ENCODE data around the gene SLC6A7.

The SLC6A7 gene

DNA sequence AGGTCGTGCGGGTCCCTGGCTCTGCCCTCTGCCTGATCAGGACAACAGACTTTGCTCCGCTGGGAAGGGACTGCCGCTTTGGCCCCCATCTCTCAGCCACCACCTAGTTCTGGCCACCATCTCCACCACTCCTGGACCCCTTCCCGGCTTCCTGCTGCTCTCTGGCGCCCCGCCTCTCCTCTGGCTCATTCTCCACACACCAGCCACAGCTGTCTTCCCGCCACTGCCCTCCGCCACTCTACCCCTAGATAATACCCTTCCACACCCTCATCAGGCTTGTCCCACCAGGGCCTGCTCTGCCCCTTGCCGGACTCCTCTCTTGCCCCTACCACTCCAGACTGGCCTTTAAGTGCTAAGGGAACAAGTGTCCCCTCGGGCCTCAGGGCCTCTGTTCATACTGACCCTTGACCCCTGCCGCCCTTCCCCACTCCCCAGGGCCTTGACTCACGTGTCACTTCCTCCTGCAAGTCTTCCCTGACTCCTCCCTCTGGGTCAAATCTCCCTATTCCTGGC is 26.3 kb upstream of the SLC6A7 start:
- no peak overlapping the region for H3K4ac ChIP-seq (ENCODE audit: low read depth, low read length)
- H3K9ac ChIP-seq (ENCODE audit: low read length), result no peak overlapping the region
- peaks cover 23 to 51% of the 10 kb centered on the region in 2 experiments for H3K4me1 ChIP-seq (ENCODE audit: control insufficient read depth in 1 of 2, insufficient read depth in 2 of 2, low read length in 2 of 2)
- H4K91ac ChIP-seq (ENCODE audit: low read depth, low read length), result peak overlapping the region; percentile 70
- no peak overlapping the region for H3K27ac ChIP-seq (ENCODE audit: low read depth, low read length)
- DNase-seq, result no peak
- no peak overlapping the region for H3K4me2 ChIP-seq (ENCODE audit: low read length)
- peak overlapping the region; percentile 15 for H3K18ac ChIP-seq (ENCODE audit: low read length)
- H3K79me2 ChIP-seq (ENCODE audit: control insufficient read depth, insufficient read depth, low read length, poor library complexity), result no peaks in the 10 kb centered on the region
- H3K36me3 ChIP-seq (ENCODE audit: control insufficient read depth in 1 of 2, insufficient read depth in 2 of 2, low read length in 2 of 2), result no peaks in the 10 kb centered on the region
- peak overlapping the region; percentile 59 for H2AK5ac ChIP-seq (ENCODE audit: low read length)
- peak overlapping the region; percentile 18 for H2BK5ac ChIP-seq (ENCODE audit: low read depth, low read length, poor library complexity)
- peak overlapping the region; percentile 54 for H2BK120ac ChIP-seq (ENCODE audit: insufficient read depth, low read length, poor library complexity)
- no peak overlapping the region for H2AFZ ChIP-seq (ENCODE audit: insufficient read depth, low read length, poor library complexity)
- no peak overlapping the region for H3K4me3 ChIP-seq (ENCODE audit: low read depth, low read length)
- WGBS (ENCODE audit: extremely low coverage, insufficient coverage, insufficient read length), result no CpG with 5 or more reads among the region's 13 CpGs
- H4K8ac ChIP-seq (ENCODE audit: low read depth, low read length), result peak overlapping the region; percentile 41
- peak overlapping the region; percentile 48 for H3K14ac ChIP-seq (ENCODE audit: low read length)
- H3K79me1 ChIP-seq (ENCODE audit: low read length), result peaks cover 28% of the 10 kb centered on the region
- no peak overlapping the region for H3K23ac ChIP-seq (ENCODE audit: low read length)
- peak overlapping the region; percentile 19 for H4K12ac ChIP-seq (ENCODE audit: low read depth, low read length)
- H3K27me3 ChIP-seq (ENCODE audit: insufficient read depth, low read length), result peaks cover 7% of the 10 kb centered on the region
- H2BK12ac ChIP-seq (ENCODE audit: low read length), result peak overlapping the region; percentile 71
- peaks cover 4% of the 10 kb centered on the region for H3K9me3 ChIP-seq (ENCODE audit: insufficient read depth, low read depth, low read length)

DNA sequence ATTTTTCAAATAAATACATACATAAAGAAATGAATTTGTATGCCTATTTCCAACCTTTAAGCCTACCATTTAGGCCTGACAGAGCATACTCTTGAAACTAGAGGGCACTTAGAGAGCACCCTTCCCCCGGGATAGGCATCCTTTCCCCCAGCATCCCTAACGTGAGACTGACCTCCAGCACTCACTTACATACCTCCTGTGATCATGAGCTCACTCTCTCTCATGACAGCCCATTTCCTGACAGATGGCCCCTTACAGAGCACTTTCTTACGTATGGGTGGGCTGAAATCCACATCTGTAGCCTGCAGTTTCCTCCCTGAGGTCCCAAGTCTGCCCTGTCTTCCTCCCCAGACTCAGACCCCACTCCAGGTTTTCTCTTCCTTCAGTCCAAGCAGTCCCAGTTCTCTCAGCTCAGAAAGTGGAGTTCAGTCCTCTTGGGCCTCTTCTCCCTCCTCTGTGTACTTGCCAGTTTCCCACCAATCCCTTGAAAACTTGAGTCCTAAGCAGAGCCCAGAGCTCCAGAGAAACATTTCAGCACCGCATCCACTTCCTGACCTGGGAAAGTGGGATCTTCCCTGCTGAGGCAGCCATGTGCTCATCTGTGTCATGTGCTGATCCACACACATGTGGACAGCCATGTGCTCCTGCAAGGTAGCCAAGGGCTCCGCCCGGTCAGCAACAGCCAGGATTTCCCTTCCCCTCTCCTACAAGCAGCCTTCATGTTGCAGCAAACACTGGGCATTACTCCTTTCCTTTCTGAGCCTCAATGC is 25.5 kb upstream of the SLC6A7 start:
- H3K9me3 ChIP-seq (ENCODE audit: insufficient read depth, low read depth, low read length), result peaks cover 4% of the 10 kb centered on the region
- no peak overlapping the region for H3K4me3 ChIP-seq (ENCODE audit: low read depth, low read length)
- no peak overlapping the region for H4K8ac ChIP-seq (ENCODE audit: low read depth, low read length)
- no peak overlapping the region for H3K9ac ChIP-seq (ENCODE audit: low read length)
- H3K18ac ChIP-seq (ENCODE audit: low read length), result no peak overlapping the region
- peak overlapping the region; percentile 2 for H2BK120ac ChIP-seq (ENCODE audit: insufficient read depth, low read length, poor library complexity)
- no peak overlapping the region for H3K4ac ChIP-seq (ENCODE audit: low read depth, low read length)
- no peak overlapping the region for H3K23ac ChIP-seq (ENCODE audit: low read length)
- no peak for DNase-seq
- no peak overlapping the region for H3K14ac ChIP-seq (ENCODE audit: low read length)
- H3K79me2 ChIP-seq (ENCODE audit: control insufficient read depth, insufficient read depth, low read length, poor library complexity), result no peaks in the 10 kb centered on the region
- no peak overlapping the region for H3K4me2 ChIP-seq (ENCODE audit: low read length)
- peaks cover 24% of the 10 kb centered on the region for H3K79me1 ChIP-seq (ENCODE audit: low read length)
- no peak overlapping the region for H2AFZ ChIP-seq (ENCODE audit: insufficient read depth, low read length, poor library complexity)
- no peak overlapping the region for H3K27ac ChIP-seq (ENCODE audit: low read depth, low read length)
- no peak overlapping the region for H2BK5ac ChIP-seq (ENCODE audit: low read depth, low read length, poor library complexity)
- WGBS (ENCODE audit: extremely low coverage, insufficient coverage, insufficient read length), result no CpG with 5 or more reads among the region's 6 CpGs
- H4K12ac ChIP-seq (ENCODE audit: low read depth, low read length), result no peak overlapping the region
- no peaks in the 10 kb centered on the region for H3K36me3 ChIP-seq (ENCODE audit: control insufficient read depth in 1 of 2, insufficient read depth in 2 of 2, low read length in 2 of 2)
- H2BK12ac ChIP-seq (ENCODE audit: low read length), result peak overlapping the region; percentile 0
- peaks cover 23 to 46% of the 10 kb centered on the region in 2 experiments for H3K4me1 ChIP-seq (ENCODE audit: control insufficient read depth in 1 of 2, insufficient read depth in 2 of 2, low read length in 2 of 2)
- peaks cover 7% of the 10 kb centered on the region for H3K27me3 ChIP-seq (ENCODE audit: insufficient read depth, low read length)
- H2AK5ac ChIP-seq (ENCODE audit: low read length), result no peak overlapping the region
- peak overlapping the region; percentile 21 for H4K91ac ChIP-seq (ENCODE audit: low read depth, low read length)

DNA sequence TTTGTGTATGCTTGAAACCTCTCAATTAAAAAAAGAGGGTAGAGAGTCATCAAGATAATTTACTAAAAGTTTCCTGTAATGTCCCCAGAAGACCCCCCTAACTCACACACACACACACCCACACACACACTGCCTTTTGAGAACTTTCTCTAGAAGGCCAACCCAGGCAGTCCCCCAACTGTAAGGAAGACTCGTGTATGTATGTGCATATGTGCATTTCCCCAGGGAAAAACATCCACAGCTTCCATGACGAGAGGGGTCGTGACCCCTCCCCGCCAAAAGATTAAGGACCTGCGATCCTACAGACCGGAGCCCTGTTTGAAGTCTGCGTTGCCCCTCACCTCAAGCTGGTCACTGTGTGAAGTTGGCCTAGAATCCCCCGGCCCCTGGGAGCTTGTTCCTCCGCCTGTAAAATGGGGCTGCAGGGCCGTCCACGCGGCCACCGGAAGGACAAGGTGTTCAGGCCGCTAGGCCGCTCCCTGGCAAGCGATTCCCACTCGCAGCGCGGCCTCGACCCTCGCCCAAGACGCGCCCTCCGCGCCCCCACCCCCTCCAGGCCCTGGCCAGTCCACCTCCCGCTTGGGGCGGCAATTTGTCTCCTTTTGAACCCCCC is 23.7 kb upstream of the SLC6A7 start:
- H3K4me3 ChIP-seq (ENCODE audit: low read depth, low read length), result no peak overlapping the region
- peaks cover 18 to 36% of the 10 kb centered on the region in 2 experiments for H3K4me1 ChIP-seq (ENCODE audit: control insufficient read depth in 1 of 2, insufficient read depth in 2 of 2, low read length in 2 of 2)
- no peaks in the 10 kb centered on the region for H3K36me3 ChIP-seq (ENCODE audit: control insufficient read depth in 1 of 2, insufficient read depth in 2 of 2, low read length in 2 of 2)
- peak overlapping the region; percentile 30 for H4K8ac ChIP-seq (ENCODE audit: low read depth, low read length)
- H3K14ac ChIP-seq (ENCODE audit: low read length), result no peak overlapping the region
- peaks cover 17% of the 10 kb centered on the region for H3K79me1 ChIP-seq (ENCODE audit: low read length)
- no peak overlapping the region for H3K9ac ChIP-seq (ENCODE audit: low read length)
- peak overlapping the region; percentile 20 for H4K91ac ChIP-seq (ENCODE audit: low read depth, low read length)
- no peak overlapping the region for H3K23ac ChIP-seq (ENCODE audit: low read length)
- H2AFZ ChIP-seq (ENCODE audit: insufficient read depth, low read length, poor library complexity), result peak overlapping the region; percentile 11
- peak overlapping the region; percentile 25 for H3K18ac ChIP-seq (ENCODE audit: low read length)
- H2BK120ac ChIP-seq (ENCODE audit: insufficient read depth, low read length, poor library complexity), result no peak overlapping the region
- H3K27ac ChIP-seq (ENCODE audit: low read depth, low read length), result no peak overlapping the region
- no peak overlapping the region for H4K12ac ChIP-seq (ENCODE audit: low read depth, low read length)
- DNase-seq, result no peak
- peak overlapping the region; percentile 13 for H3K4ac ChIP-seq (ENCODE audit: low read depth, low read length)
- no CpG with 5 or more reads among the region's 27 CpGs for WGBS (ENCODE audit: extremely low coverage, insufficient coverage, insufficient read length)
- H2BK12ac ChIP-seq (ENCODE audit: low read length), result peak overlapping the region; percentile 60
- H3K9me3 ChIP-seq (ENCODE audit: insufficient read depth, low read depth, low read length), result peaks cover 4% of the 10 kb centered on the region
- peaks cover 11% of the 10 kb centered on the region for H3K27me3 ChIP-seq (ENCODE audit: insufficient read depth, low read length)
- no peak overlapping the region for H2BK5ac ChIP-seq (ENCODE audit: low read depth, low read length, poor library complexity)
- peak overlapping the region; percentile 22 for H3K4me2 ChIP-seq (ENCODE audit: low read length)
- H3K79me2 ChIP-seq (ENCODE audit: control insufficient read depth, insufficient read depth, low read length, poor library complexity), result no peaks in the 10 kb centered on the region
- H2AK5ac ChIP-seq (ENCODE audit: low read length), result peak overlapping the region; percentile 26

DNA sequence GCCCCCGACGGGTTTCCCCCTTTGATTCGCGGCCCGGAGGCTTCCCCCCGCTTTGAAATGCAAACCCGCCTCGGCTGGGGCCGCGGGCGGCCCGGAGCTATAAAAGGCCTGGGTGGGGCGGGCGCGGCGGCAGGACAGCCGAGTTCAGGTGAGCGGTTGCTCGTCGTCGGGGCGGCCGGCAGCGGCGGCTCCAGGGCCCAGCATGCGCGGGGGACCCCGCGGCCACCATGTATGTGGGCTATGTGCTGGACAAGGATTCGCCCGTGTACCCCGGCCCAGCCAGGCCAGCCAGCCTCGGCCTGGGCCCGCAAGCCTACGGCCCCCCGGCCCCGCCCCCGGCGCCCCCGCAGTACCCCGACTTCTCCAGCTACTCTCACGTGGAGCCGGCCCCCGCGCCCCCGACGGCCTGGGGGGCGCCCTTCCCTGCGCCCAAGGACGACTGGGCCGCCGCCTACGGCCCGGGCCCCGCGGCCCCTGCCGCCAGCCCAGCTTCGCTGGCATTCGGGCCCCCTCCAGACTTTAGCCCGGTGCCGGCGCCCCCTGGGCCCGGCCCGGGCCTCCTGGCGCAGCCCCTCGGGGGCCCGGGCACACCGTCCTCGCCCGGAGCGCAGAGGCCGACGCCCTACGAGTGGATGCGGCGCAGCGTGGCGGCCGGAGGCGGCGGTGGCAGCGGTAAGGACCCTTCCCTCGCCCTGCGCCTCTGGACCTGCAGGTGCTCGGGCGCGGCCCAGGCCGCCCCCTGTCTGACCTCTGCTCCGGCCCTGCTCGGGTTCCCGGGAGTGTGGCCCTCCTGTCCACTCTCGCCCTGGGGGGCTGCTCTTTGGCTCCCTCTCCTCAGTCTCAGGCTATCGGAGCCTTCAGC is 23.0 kb upstream of the SLC6A7 start, which contains the start of gene CDX1:
Gene CDX1 (plus strand): TSS at position 129 of the 862 bp plus-strand sequence. CDS start 99 bp downstream, at position 228.
- peaks cover 16 to 30% of the 10 kb centered on the region in 2 experiments for H3K4me1 ChIP-seq (ENCODE audit: control insufficient read depth in 1 of 2, insufficient read depth in 2 of 2, low read length in 2 of 2)
- no peak within 1 kb of the TSS for H2BK5ac ChIP-seq (ENCODE audit: low read depth, low read length, poor library complexity)
- H4K8ac ChIP-seq (ENCODE audit: low read depth, low read length), result peak within 1 kb of the TSS; percentile 49
- H3K23ac ChIP-seq (ENCODE audit: low read length), result no peak within 1 kb of the TSS
- peak within 1 kb of the TSS; percentile 11 for H2AFZ ChIP-seq (ENCODE audit: insufficient read depth, low read length, poor library complexity)
- no peak within 1 kb of the TSS for H3K27ac ChIP-seq (ENCODE audit: low read depth, low read length)
- H3K9me3 ChIP-seq (ENCODE audit: insufficient read depth, low read depth, low read length), result peaks cover 4% of the 10 kb centered on the region
- peak within 1 kb of the TSS; percentile 13 for H3K4ac ChIP-seq (ENCODE audit: low read depth, low read length)
- no peaks in the 10 kb centered on the region for H3K36me3 ChIP-seq (ENCODE audit: control insufficient read depth in 1 of 2, insufficient read depth in 2 of 2, low read length in 2 of 2)
- H2BK120ac ChIP-seq (ENCODE audit: insufficient read depth, low read length, poor library complexity), result peak within 1 kb of the TSS; percentile 53
- WGBS (ENCODE audit: extremely low coverage, insufficient coverage, insufficient read length), result no CpG with 5 or more reads among the region's 93 CpGs
- no peak within 1 kb of the TSS for H4K12ac ChIP-seq (ENCODE audit: low read depth, low read length)
- H3K18ac ChIP-seq (ENCODE audit: low read length), result peak within 1 kb of the TSS; percentile 25
- H2AK5ac ChIP-seq (ENCODE audit: low read length), result peak within 1 kb of the TSS; percentile 26
- H3K4me2 ChIP-seq (ENCODE audit: low read length), result peak within 1 kb of the TSS; percentile 41
- H4K91ac ChIP-seq (ENCODE audit: low read depth, low read length), result peak within 1 kb of the TSS; percentile 20
- H3K14ac ChIP-seq (ENCODE audit: low read length), result no peak within 1 kb of the TSS
- no peaks in the 10 kb centered on the region for H3K79me2 ChIP-seq (ENCODE audit: control insufficient read depth, insufficient read depth, low read length, poor library complexity)
- H3K79me1 ChIP-seq (ENCODE audit: low read length), result peaks cover 11% of the 10 kb centered on the region
- DNase-seq, result no peak
- H3K4me3 ChIP-seq (ENCODE audit: low read depth, low read length), result no peak within 1 kb of the TSS
- H3K9ac ChIP-seq (ENCODE audit: low read length), result no peak within 1 kb of the TSS
- H2BK12ac ChIP-seq (ENCODE audit: low read length), result peak within 1 kb of the TSS; percentile 60
- peaks cover 11% of the 10 kb centered on the region for H3K27me3 ChIP-seq (ENCODE audit: insufficient read depth, low read length)

All from trophoblast cell (in vitro differentiated cells and primary cell).